CD8-positive, alpha-beta memory T cell (primary cell): ENCODE data around the gene PDE9A. TPM values are rescaled to one million over a fixed set of nuclear protein-coding genes. Genes with fewer than 3 reads are reported as not detected.
A peak's percentile ranks its signal among the peaks of the same experiment; 100 is the strongest.

ENCODE experiments used
- CTCF ChIA-PET: fragments of 350-600 bp; sonication (Branson Sonifier 250); formaldehyde crosslinking; loops from one replicate; lab custom pipeline; 2021; ENCODE audit warnings: antibody characterized with exemption; lab: Charles Lee
- POLR2A ChIA-PET: fragments of 350-600 bp; sonication (Branson Sonifier 250); formaldehyde crosslinking; loops from one replicate; lab custom pipeline; 2021; ENCODE audit warnings: antibody characterized with exemption; lab: Charles Lee
- DNase-seq, 5 donors: peaks; one replicate each; pipeline versions ENCODE4 v3.0.0 to v3.0.0-alpha.2; 2020 to 2022; ENCODE audit warnings: mixed read lengths in 1 of 5
- H3K27ac ChIP-seq: one replicate; pipeline ENCODE4 v1.7.0; 2013; ENCODE audit warnings: low read depth, mild to moderate bottlenecking, low read length, moderate library complexity
- H3K27me3 ChIP-seq: 2 replicates; pipeline ENCODE4 v1.7.0; 2013; ENCODE audit warnings: low read length, mild to moderate bottlenecking; ENCODE audit not compliant: insufficient read depth, poor library complexity, severe bottlenecking
- H3K36me3 ChIP-seq: 2 replicates; pipeline ENCODE4 v1.7.0; 2013; ENCODE audit warnings: mild to moderate bottlenecking, low read length, moderate library complexity; ENCODE audit not compliant: insufficient read depth
- H3K4me1 ChIP-seq: 2 replicates; pipeline ENCODE4 v1.7.0; 2013; ENCODE audit warnings: mild to moderate bottlenecking, low read length, moderate library complexity; ENCODE audit not compliant: insufficient read depth
- H3K4me3 ChIP-seq: 2 replicates; pipeline ENCODE4 v1.7.0; 2013; ENCODE audit warnings: mild to moderate bottlenecking, low read length
- H3K9me3 ChIP-seq: 2 replicates; pipeline ENCODE4 v1.7.0; 2013; ENCODE audit warnings: mild to moderate bottlenecking, low read length
- H3K27ac Mint-ChIP-seq, 8 donors: one replicate each; pipeline ENCODE4 v1.8.0; 2020 to 2021; ENCODE audit warnings: mixed read lengths in 8 of 8, mild to moderate bottlenecking in 6 of 8, inconsistent platforms in 3 of 8, moderate library complexity in 3 of 8
- H3K27me3 Mint-ChIP-seq, 2 donors: one replicate each; pipeline ENCODE4 v1.8.0; 2020 to 2021; ENCODE audit warnings: mixed read lengths in 2 of 2, mild to moderate bottlenecking in 1 of 2, moderate library complexity in 1 of 2
- H3K36me3 Mint-ChIP-seq, 3 donors: one replicate each; pipeline ENCODE4 v1.8.0; 2020 to 2021; ENCODE audit warnings: mixed read lengths in 3 of 3, inconsistent platforms in 1 of 3, mild to moderate bottlenecking in 1 of 3
- H3K4me1 Mint-ChIP-seq, 3 donors: one replicate each; pipeline ENCODE4 v1.8.0; 2020 to 2021; ENCODE audit warnings: mixed read lengths in 3 of 3, inconsistent platforms in 1 of 3, mild to moderate bottlenecking in 1 of 3
- H3K4me3 Mint-ChIP-seq, 7 donors: one replicate each; pipeline ENCODE4 v1.8.0; 2020 to 2021; ENCODE audit warnings: mixed read lengths in 7 of 7, mild to moderate bottlenecking in 6 of 7, moderate library complexity in 4 of 7, inconsistent platforms in 2 of 7
- H3K9me3 Mint-ChIP-seq, 5 donors: one replicate each; pipeline ENCODE4 v1.8.0; 2020 to 2022; ENCODE audit warnings: mixed read lengths in 5 of 5, mild to moderate bottlenecking in 3 of 5, moderate library complexity in 2 of 5, inconsistent platforms in 1 of 5
- polyA plus RNA-seq: library from polyadenylated mRNA; unstranded; fragments of 300-500 nt; fragmentation: Illumina TruSeq; gene quantifications from one replicate; pipeline ENCODE4 v1.2.3, GENCODE V29; 2021
- total RNA-seq, 2 experiments: library from RNA; stranded (reverse); gene quantifications; one replicate each; pipeline ENCODE4 v1.2.3, GENCODE V29; 2021

The PDE9A gene
- total and polyA plus RNA-seq, 3 experiments from 2014 or later: 1.5 to 2.6 (median 1.7) TPM

- Histone ChIP-seq H3K36me3 (no peaks in the 10 kb centered on the region), H3K27me3 (peaks cover 4% of the 10 kb centered on the region), H3K4me1 (peaks cover 42% of the 10 kb centered on the region), H3K27ac (no peak overlapping the region), H3K9me3 (no peaks in the 10 kb centered on the region), H3K4me3 (no peak overlapping the region)
- Mint-ChIP-seq H3K4me3 (no peak overlapping the region), H3K36me3 (no peaks in the 10 kb centered on the region), H3K9me3 (no peaks in the 10 kb centered on the region), H3K27ac (peak overlapping the region in 3 of 8 donors; percentile 22 to 68 (median 51)), H3K27me3 (peaks cover 9 to 12% of the 10 kb centered on the region in 2 donors), H3K4me1 (peaks cover 30 to 42% (median 39%) of the 10 kb centered on the region in 3 donors)
- peak in 1 of 5 donors; percentile 24 for DNase-seq
- CTCF ChIA-PET: no interaction called here
- POLR2A ChIA-PET: no interaction called here
Observed at GRCh38 chr21:42678618-42679295, 25.3 kb downstream of the PDE9A start.

DNA sequence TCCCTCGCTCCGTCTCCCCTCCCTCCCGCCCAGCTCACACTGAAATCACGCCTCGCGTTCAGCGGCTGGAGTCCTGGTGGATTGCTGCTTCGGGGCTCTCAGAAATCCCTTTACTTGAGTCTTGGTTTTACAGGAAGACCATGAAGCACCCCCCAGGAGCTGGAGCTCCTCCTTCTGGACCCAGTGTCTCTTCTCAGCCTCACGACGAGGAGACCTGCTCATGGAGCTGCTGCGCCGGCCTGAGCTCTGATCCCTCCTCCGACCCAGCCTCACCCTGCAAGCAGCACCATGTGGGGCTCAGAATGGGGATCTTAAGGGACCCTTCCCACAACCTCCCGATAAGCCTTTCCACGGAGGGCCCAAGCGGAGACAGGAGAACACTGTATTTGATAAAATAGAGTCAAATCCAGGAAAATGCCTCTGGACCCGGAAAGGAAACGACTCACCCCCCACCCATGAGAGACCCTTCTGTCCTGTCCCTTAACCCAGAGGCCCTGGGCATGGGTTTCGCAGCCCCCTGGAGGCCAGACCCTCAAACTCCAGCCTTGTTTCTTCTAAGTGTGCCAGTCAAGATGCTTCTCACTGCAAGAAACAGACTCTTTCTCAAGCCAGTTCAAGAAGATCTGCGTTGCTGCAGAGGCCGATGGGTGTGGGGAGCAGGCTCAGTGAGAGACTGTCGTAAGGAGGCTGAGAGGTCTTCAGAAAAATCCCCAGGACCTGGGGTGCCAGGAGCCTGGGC is 26.1 kb downstream of the PDE9A start:
- peak in 1 of 5 donors; percentile 19 for DNase-seq
- Mint-ChIP-seq H3K4me1 (peaks cover 38 to 49% (median 46%) of the 10 kb centered on the region in 3 donors), H3K27me3 (peaks cover 9 to 12% of the 10 kb centered on the region in 2 donors), H3K9me3 (no peaks in the 10 kb centered on the region), H3K36me3 (no peaks in the 10 kb centered on the region), H3K27ac (no peak overlapping the region), H3K4me3 (no peak overlapping the region)
- H3K27me3 ChIP-seq: peaks cover 4% of the 10 kb centered on the region
- no peak overlapping the region for H3K27ac ChIP-seq
- ChIA-PET POLR2A (no interaction called here), CTCF (no interaction called here)
- no peaks in the 10 kb centered on the region for H3K9me3 ChIP-seq
- H3K4me3 ChIP-seq: no peak overlapping the region
- no peaks in the 10 kb centered on the region for H3K36me3 ChIP-seq
- peaks cover 49% of the 10 kb centered on the region for H3K4me1 ChIP-seq

GRCh38 chr21:42680058-42680330 is 26.6 kb downstream of the PDE9A start:
- Histone ChIP-seq H3K4me3 (no peak overlapping the region), H3K9me3 (no peaks in the 10 kb centered on the region), H3K4me1 (peaks cover 54% of the 10 kb centered on the region), H3K36me3 (no peaks in the 10 kb centered on the region), H3K27me3 (peaks cover 4% of the 10 kb centered on the region), H3K27ac (no peak overlapping the region)
- H3K36me3 Mint-ChIP-seq: no peaks in the 10 kb centered on the region
- peak in 1 of 5 donors; percentile 28 for DNase-seq
- CTCF ChIA-PET: no interaction called here
- no peak overlapping the region for H3K27ac Mint-ChIP-seq
- peaks cover 43 to 54% (median 48%) of the 10 kb centered on the region in 3 donors for H3K4me1 Mint-ChIP-seq
- no peak overlapping the region for H3K4me3 Mint-ChIP-seq
- H3K9me3 Mint-ChIP-seq: no peaks in the 10 kb centered on the region
- peaks cover 9 to 12% of the 10 kb centered on the region in 2 donors for H3K27me3 Mint-ChIP-seq
- POLR2A ChIA-PET: no interaction called here

GRCh38 chr21:42680429-42680828 is 27.0 kb downstream of the PDE9A start:
- CTCF ChIA-PET: no interaction called here
- peaks cover 4% of the 10 kb centered on the region for H3K27me3 ChIP-seq

GRCh38 chr21:42681296-42682206 is 28.1 kb downstream of the PDE9A start:
- H3K27ac Mint-ChIP-seq: peak overlapping the region; percentile 24 to 87 (median 48)
- H3K4me3 Mint-ChIP-seq: peak overlapping the region in 6 of 7 donors; percentile 41 to 80 (median 65)
- Histone ChIP-seq H3K36me3 (no peaks in the 10 kb centered on the region), H3K27ac (no peak overlapping the region), H3K9me3 (no peaks in the 10 kb centered on the region), H3K4me3 (no peak overlapping the region), H3K4me1 (peaks cover 57% of the 10 kb centered on the region), H3K27me3 (peaks cover 4% of the 10 kb centered on the region)
- CTCF ChIA-PET: no interaction called here
- no peaks in the 10 kb centered on the region for H3K36me3 Mint-ChIP-seq
- H3K27me3 Mint-ChIP-seq: peaks cover 9 to 12% of the 10 kb centered on the region in 2 donors
- peak in 2 of 5 donors; percentile 11 to 37 for DNase-seq
- peaks cover 43 to 60% (median 48%) of the 10 kb centered on the region in 3 donors for H3K4me1 Mint-ChIP-seq
- POLR2A ChIA-PET: no interaction called here
- no peaks in the 10 kb centered on the region for H3K9me3 Mint-ChIP-seq

More at GRCh38 chr21:42680429-42680828, 27.0 kb downstream of the PDE9A start:
- POLR2A ChIA-PET: no interaction called here
- Mint-ChIP-seq H3K27me3 (peaks cover 9 to 12% of the 10 kb centered on the region in 2 donors), H3K4me3 (no peak overlapping the region), H3K36me3 (no peaks in the 10 kb centered on the region), H3K9me3 (no peaks in the 10 kb centered on the region), H3K4me1 (peaks cover 43 to 57% (median 48%) of the 10 kb centered on the region in 3 donors), H3K27ac (peak overlapping the region in 2 of 8 donors; percentile 29 to 36)
- H3K4me1 ChIP-seq: peaks cover 57% of the 10 kb centered on the region
- DNase-seq: peak in 1 of 5 donors; percentile 38
- no peak overlapping the region for H3K27ac ChIP-seq
- no peaks in the 10 kb centered on the region for H3K36me3 ChIP-seq
- no peak overlapping the region for H3K4me3 ChIP-seq
- no peaks in the 10 kb centered on the region for H3K9me3 ChIP-seq

DNA sequence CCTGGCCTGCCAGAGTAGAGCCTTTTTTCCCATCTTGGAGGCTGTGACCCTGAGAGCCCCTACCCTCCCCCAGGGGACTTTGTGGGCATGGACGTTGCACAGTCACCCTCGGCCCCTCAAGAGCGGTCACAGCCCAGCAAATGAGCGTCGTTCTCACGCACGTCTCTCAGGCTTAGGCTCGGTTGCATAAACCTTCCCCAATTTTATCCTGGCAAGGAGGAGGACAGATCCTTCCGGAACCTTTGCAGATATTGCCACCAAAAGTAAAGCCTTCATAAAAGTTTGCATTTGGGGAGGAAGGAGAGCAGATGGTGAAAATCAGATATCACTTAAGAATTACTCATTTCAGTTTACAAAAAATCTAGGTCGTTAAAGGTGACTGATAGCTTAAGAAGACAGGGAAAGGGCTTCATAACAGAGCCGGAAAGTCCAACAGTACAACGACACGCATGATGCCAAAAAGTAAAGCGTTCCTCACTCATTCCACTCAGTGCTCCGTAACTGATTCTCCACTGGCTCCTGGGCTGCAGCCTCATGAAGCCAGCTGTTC is 29.3 kb downstream of the PDE9A start:
- Histone ChIP-seq H3K4me1 (peaks cover 56% of the 10 kb centered on the region), H3K4me3 (no peak overlapping the region), H3K9me3 (no peaks in the 10 kb centered on the region), H3K27me3 (peaks cover 4% of the 10 kb centered on the region), H3K36me3 (no peaks in the 10 kb centered on the region), H3K27ac (no peak overlapping the region)
- POLR2A ChIA-PET: no interaction called here
- peak overlapping the region in 3 of 8 donors; percentile 18 to 73 (median 29) for H3K27ac Mint-ChIP-seq
- CTCF ChIA-PET: interaction anchor here (0.8 kb wide), 1 partner anchor 135 kb away, joined by 3 read pairs; no protein-coding TSS in a partner anchor
- no peaks in the 10 kb centered on the region for H3K9me3 Mint-ChIP-seq
- peak in 1 of 5 donors; percentile 12 for DNase-seq
- no peaks in the 10 kb centered on the region for H3K36me3 Mint-ChIP-seq
- peaks cover 9 to 12% of the 10 kb centered on the region in 2 donors for H3K27me3 Mint-ChIP-seq
- H3K4me1 Mint-ChIP-seq: peaks cover 43 to 59% (median 48%) of the 10 kb centered on the region in 3 donors
- peak overlapping the region in 1 of 7 donors; percentile 88 for H3K4me3 Mint-ChIP-seq

DNA sequence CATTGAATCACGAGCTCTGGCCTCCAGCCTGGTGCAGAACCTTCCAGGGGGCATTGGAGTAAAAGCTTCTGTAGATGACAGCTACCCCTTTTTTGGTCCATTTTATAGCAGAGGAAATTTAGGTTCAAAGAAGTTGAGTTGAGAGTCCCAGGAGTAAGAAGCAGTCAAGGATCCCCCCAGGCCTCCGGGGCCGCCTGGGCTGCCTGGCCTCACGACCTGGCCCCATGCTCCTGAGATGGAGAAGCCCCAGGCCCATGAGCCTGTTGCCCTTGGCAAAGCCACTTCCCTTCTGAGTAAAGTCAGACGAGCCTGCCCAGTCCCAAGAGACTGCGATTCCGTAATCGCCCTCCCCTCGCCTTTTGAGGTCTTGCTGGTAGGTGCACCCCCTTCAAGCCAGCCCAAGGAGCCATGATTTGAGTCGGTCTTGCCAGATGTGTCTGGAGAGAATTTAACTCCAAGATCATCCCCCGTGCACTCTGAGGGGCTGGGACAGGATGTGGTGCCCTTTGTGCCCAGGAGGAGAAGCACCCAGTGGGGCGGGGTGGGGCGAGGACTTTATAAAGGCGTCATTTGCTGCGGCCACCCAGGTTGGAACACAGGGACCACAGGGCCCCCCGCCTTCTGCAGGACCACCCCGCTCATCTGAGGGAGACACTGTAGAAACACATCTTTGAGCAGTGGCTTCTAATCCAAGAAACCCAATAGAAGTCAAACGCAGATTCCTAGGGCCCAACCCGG is 30.1 kb downstream of the PDE9A start:
- no peaks in the 10 kb centered on the region for H3K36me3 ChIP-seq
- no peak overlapping the region for H3K27ac ChIP-seq
- Mint-ChIP-seq H3K4me3 (peak overlapping the region; percentile 66 to 87 (median 81)), H3K4me1 (peaks cover 36 to 51% (median 40%) of the 10 kb centered on the region in 3 donors), H3K36me3 (no peaks in the 10 kb centered on the region), H3K9me3 (no peaks in the 10 kb centered on the region), H3K27me3 (peaks cover 4 to 8% of the 10 kb centered on the region in 2 donors), H3K27ac (peak overlapping the region in 7 of 8 donors; percentile 83 to 96 (median 90))
- no peaks in the 10 kb centered on the region for H3K27me3 ChIP-seq
- DNase-seq: peak in 2 of 5 donors; percentile 4 to 50
- H3K9me3 ChIP-seq: no peaks in the 10 kb centered on the region
- POLR2A ChIA-PET: no interaction called here
- H3K4me1 ChIP-seq: peaks cover 48% of the 10 kb centered on the region
- CTCF ChIA-PET: interaction anchor here (0.8 kb wide), 1 partner anchor 134 kb away, joined by 3 read pairs; no protein-coding TSS in a partner anchor
- H3K4me3 ChIP-seq: peak overlapping the region; percentile 49
